KMS-11 (cell line): ENCODE results near the gene JAML.
"Not testable (repeated sequence)": the region's sequence is repeated elsewhere in the genome, so short reads cannot be mapped to it uniquely, and the experiment has no call there.

Source experiments
- H2AFZ ChIP-seq: fragments of 200-600 bp; sonication (generic); 2 replicates; pipeline ENCODE4 v1.6.1; 2016; ENCODE audit warnings: antibody characterized with exemption, mixed run types, low read depth
- H3K27ac ChIP-seq: fragments of 200-600 bp; sonication (generic); 2 replicates; pipeline ENCODE4 v1.6.1; 2016; ENCODE audit warnings: mild to moderate bottlenecking, mixed run types
- H3K27me3 ChIP-seq: fragments of 200-600 bp; sonication (generic); 2 replicates; pipeline ENCODE4 v1.6.1; 2017; ENCODE audit warnings: mild to moderate bottlenecking, low read depth, mixed run types, moderate library complexity; ENCODE audit not compliant: insufficient read depth
- H3K36me3 ChIP-seq: fragments of 200-600 bp; sonication (generic); 2 replicates; pipeline ENCODE4 v1.6.1; 2017; ENCODE audit warnings: mild to moderate bottlenecking, mixed run types; ENCODE audit not compliant: insufficient read depth
- H3K4me1 ChIP-seq: fragments of 200-600 bp; sonication (generic); 2 replicates; pipeline ENCODE4 v1.6.1; 2016; ENCODE audit warnings: mild to moderate bottlenecking, low read depth, mixed run types; ENCODE audit not compliant: poor library complexity, severe bottlenecking
- H3K4me2 ChIP-seq: fragments of 200-600 bp; sonication (generic); 2 replicates; pipeline ENCODE4 v1.7.0; 2016; ENCODE audit warnings: mild to moderate bottlenecking, mixed run types
- H3K4me3 ChIP-seq: fragments of 200-600 bp; sonication (generic); IDR thresholded peaks from 2 replicates; pipeline ENCODE4 v1.6.1; 2017; ENCODE audit warnings: low read depth, low read length, mixed read lengths; ENCODE audit not compliant: insufficient read depth
- H3K79me2 ChIP-seq: fragments of 200-600 bp; sonication (generic); 2 replicates; pipeline ENCODE4 v1.6.1; 2016; ENCODE audit warnings: low read depth, mixed run types; ENCODE audit not compliant: insufficient read depth
- H3K9ac ChIP-seq: fragments of 200-600 bp; sonication (generic); 2 replicates; pipeline ENCODE4 v1.6.1; 2016; ENCODE audit warnings: mild to moderate bottlenecking, mixed run types
- H4K20me1 ChIP-seq: fragments of 200-600 bp; sonication (generic); 2 replicates; pipeline ENCODE4 v1.6.1; 2016; ENCODE audit warnings: mild to moderate bottlenecking, mixed run types; ENCODE audit not compliant: insufficient read depth
- CTCF ChIP-seq: fragments of 200-600 bp; sonication (generic); conservative IDR thresholded peaks from 2 replicates; pipeline ENCODE4 v1.6.1; 2017; ENCODE audit warnings: low read depth, mild to moderate bottlenecking, antibody characterized with exemption, low read length, moderate library complexity, mixed read lengths

JAML gene

GRCh38 chr11:118184784-118185579, 39.8 kb downstream of the JAML start:
- TF ChIP-seq CTCF: no peak
- Histone ChIP-seq H3K4me1 (no peaks in the 10 kb centered on the region), H4K20me1 (no peaks in the 10 kb centered on the region), H3K9ac (no peak overlapping the region), H3K27ac (no peak overlapping the region), H3K4me3 (no peak overlapping the region), H3K27me3 (no peaks in the 10 kb centered on the region), H3K4me2 (no peak overlapping the region), H3K79me2 (no peaks in the 10 kb centered on the region), H3K36me3 (no peaks in the 10 kb centered on the region), H2AFZ (no peak overlapping the region)

GRCh38 chr11:118183691-118184090, 41.1 kb downstream of the JAML start:
- not testable (repeated sequence) for H3K4me3 ChIP-seq, H3K79me2 ChIP-seq, H3K4me1 ChIP-seq, H3K9ac ChIP-seq, H4K20me1 ChIP-seq, H3K4me2 ChIP-seq, H3K27ac ChIP-seq, H3K27me3 ChIP-seq, H2AFZ ChIP-seq, H3K36me3 ChIP-seq

GRCh38 chr11:118180300-118180703, 44.5 kb downstream of the JAML start:
- no peak overlapping the region for H3K27ac ChIP-seq
- H2AFZ ChIP-seq: no peak overlapping the region
- H3K4me2 ChIP-seq: no peak overlapping the region

GRCh38 chr11:118176778-118177134, 48.1 kb downstream of the JAML start:
- Histone ChIP-seq H4K20me1 (no peaks in the 10 kb centered on the region), H3K4me3 (no peak overlapping the region), H3K9ac (no peak overlapping the region), H3K4me2 (no peak overlapping the region), H3K4me1 (no peaks in the 10 kb centered on the region), H3K27me3 (no peaks in the 10 kb centered on the region), H3K36me3 (no peaks in the 10 kb centered on the region), H3K79me2 (no peaks in the 10 kb centered on the region), H3K27ac (no peak overlapping the region), H2AFZ (no peak overlapping the region)
- TF ChIP-seq CTCF: no peak

More at GRCh38 chr11:118180300-118180703, 44.5 kb downstream of the JAML start:
- Histone ChIP-seq H3K79me2 (no peaks in the 10 kb centered on the region), H3K4me3 (no peak overlapping the region), H3K27me3 (no peaks in the 10 kb centered on the region), H4K20me1 (no peaks in the 10 kb centered on the region), H3K9ac (no peak overlapping the region), H3K36me3 (no peaks in the 10 kb centered on the region), H3K4me1 (no peaks in the 10 kb centered on the region)
- no peak for TF ChIP-seq CTCF

GRCh38 chr11:118175993-118176777, 48.6 kb downstream of the JAML start, which contains the start of gene SCN2B:
SCN2B (minus strand) TSS chr11:118176639; CDS start chr11:118176431, 208 bp downstream.
- Histone ChIP-seq H3K4me2 (no peak within 1 kb of the TSS), H3K27ac (no peak within 1 kb of the TSS), H3K4me1 (no peaks in the 10 kb centered on the region), H2AFZ (no peak within 1 kb of the TSS), H3K36me3 (no peaks in the 10 kb centered on the region), H3K4me3 (no peak within 1 kb of the TSS), H4K20me1 (no peaks in the 10 kb centered on the region), H3K9ac (no peak within 1 kb of the TSS), H3K27me3 (no peaks in the 10 kb centered on the region), H3K79me2 (no peaks in the 10 kb centered on the region)
- no peak for TF ChIP-seq CTCF
